GM21529 (cell line): ENCODE results near the gene TAPT1.

ENCODE experiments used
- ATAC-seq: cut with Tn5 transposase; IDR thresholded peaks from one replicate; pipeline ENCODE4 v1.9.1; 2021; ENCODE audit not compliant: unreplicated experiment

TAPT1 gene

GRCh38 chr4:16139066-16139945 lies 87.0 kb downstream of the TAPT1 start:
- no peak for ATAC-seq

GRCh38 chr4:16136827-16137226 lies 89.4 kb downstream of the TAPT1 start:
- no peak for ATAC-seq

- ATAC-seq, result no peak
Measured at GRCh38 chr4:16136311-16136710, 90.0 kb downstream of the TAPT1 start.

- no peak for ATAC-seq
Measured at GRCh38 chr4:16133406-16133805, 92.9 kb downstream of the TAPT1 start.

- no peak for ATAC-seq
Measured at GRCh38 chr4:16131293-16131692, 95.0 kb downstream of the TAPT1 start.

GRCh38 chr4:16129336-16129735 lies 96.9 kb downstream of the TAPT1 start:
- ATAC-seq, result no peak

GRCh38 chr4:16126714-16127113 lies 99.6 kb downstream of the TAPT1 start:
- no peak for ATAC-seq

GRCh38 chr4:16125571-16126445 lies 100.5 kb downstream of the TAPT1 start:
- no peak for ATAC-seq

GRCh38 chr4:16124232-16124631 lies 102.0 kb downstream of the TAPT1 start:
- no peak for ATAC-seq

GRCh38 chr4:16123356-16124084 lies 102.8 kb downstream of the TAPT1 start:
- no peak for ATAC-seq

- ATAC-seq, result no peak
Measured at GRCh38 chr4:16122784-16123183, 103.5 kb downstream of the TAPT1 start.

- no peak for ATAC-seq
Measured at GRCh38 chr4:16122308-16122711, 104.0 kb downstream of the TAPT1 start.

- no peak for ATAC-seq
Measured at GRCh38 chr4:16120720-16121119, 105.6 kb downstream of the TAPT1 start.

GRCh38 chr4:16119981-16120380 lies 106.3 kb downstream of the TAPT1 start:
- no peak for ATAC-seq

- no peak for ATAC-seq
Measured at GRCh38 chr4:16118090-16118489, 108.2 kb downstream of the TAPT1 start.

- no peak for ATAC-seq
Measured at GRCh38 chr4:16117164-16117563, 109.1 kb downstream of the TAPT1 start.

GRCh38 chr4:16116493-16116990 lies 109.7 kb downstream of the TAPT1 start:
- no peak for ATAC-seq

- ATAC-seq, result no peak
Measured at GRCh38 chr4:16116019-16116418, 110.3 kb downstream of the TAPT1 start.

- ATAC-seq, result no peak
Measured at GRCh38 chr4:16114546-16114945, 111.7 kb downstream of the TAPT1 start.

GRCh38 chr4:16113741-16114140 lies 112.5 kb downstream of the TAPT1 start:
- no peak for ATAC-seq

- ATAC-seq, result no peak
Measured at GRCh38 chr4:16111533-16111932, 114.7 kb downstream of the TAPT1 start.
